ENCODE results near the gene PCSK2. TPM values are rescaled to one million over a fixed set of nuclear protein-coding genes. Genes with fewer than 3 reads are reported as not detected.

PCSK2 gene
- total RNA-seq, 4 donors from 2014 or later = 5.3 to 18.1 (median 10.9) TPM

GRCh38 chr20:17377231-17377630 is 150.4 kb downstream of the PCSK2 start:
- intact Hi-C loops (cut with DNase I; ENCODE audit: low total_unique reads) = no loop called here
- no peak for DNase-seq (ENCODE audit: low spot score in 2 of 2)
- TF ChIP-seq POLR2A (IDR thresholded peaks at IDR 0.05) (no peak), CTCF (IDR thresholded peaks at IDR 0.05) (no peak)
- H3K4me3 ChIP-seq (ENCODE audit: low read depth, poor library complexity, severe bottlenecking) = no peak overlapping the region
- WGBS, 2 donors = 69 to 77% methylated on average over 3 of the region's 3 CpGs

GRCh38 chr20:17379651-17380050 is 152.8 kb downstream of the PCSK2 start:
- no peak for DNase-seq (ENCODE audit: low spot score in 2 of 2)
- H3K4me3 ChIP-seq (ENCODE audit: low read depth, poor library complexity, severe bottlenecking) = no peak overlapping the region
- TF ChIP-seq CTCF (IDR thresholded peaks at IDR 0.05) = no peak
- no peak for TF ChIP-seq POLR2A (IDR thresholded peaks at IDR 0.05)
- 92 to 100% methylated on average over 2 of the region's 2 CpGs for WGBS, 2 donors
- intact Hi-C loops (cut with DNase I; ENCODE audit: low total_unique reads) = no loop called here

GRCh38 chr20:17380801-17381200 is 154.0 kb downstream of the PCSK2 start:
- H3K4me3 ChIP-seq (ENCODE audit: low read depth, poor library complexity, severe bottlenecking) = no peak overlapping the region
- WGBS, 2 donors = 47 to 59% methylated on average over 4 of the region's 4 CpGs
- TF ChIP-seq CTCF (IDR thresholded peaks at IDR 0.05) (no peak), POLR2A (IDR thresholded peaks at IDR 0.05) (no peak)
- DNase-seq (ENCODE audit: low spot score in 2 of 2) = no peak
- intact Hi-C loops (cut with DNase I; ENCODE audit: low total_unique reads) = no loop called here

GRCh38 chr20:17381724-17382123 is 154.9 kb downstream of the PCSK2 start:
- no peak for DNase-seq (ENCODE audit: low spot score in 2 of 2)
- WGBS, 2 donors = 74 to 79% methylated on average over 4 of the region's 4 CpGs
- intact Hi-C loops (cut with DNase I; ENCODE audit: low total_unique reads) = no loop called here
- H3K4me3 ChIP-seq (ENCODE audit: low read depth, poor library complexity, severe bottlenecking) = no peak overlapping the region
- TF ChIP-seq POLR2A (IDR thresholded peaks at IDR 0.05) = no peak

GRCh38 chr20:17385798-17386197 is 159.0 kb downstream of the PCSK2 start:
- intact Hi-C loops (cut with DNase I; ENCODE audit: low total_unique reads) = no loop called here
- H3K4me3 ChIP-seq (ENCODE audit: low read depth, poor library complexity, severe bottlenecking) = no peak overlapping the region
- no peak for TF ChIP-seq POLR2A (IDR thresholded peaks at IDR 0.05)
- TF ChIP-seq CTCF (IDR thresholded peaks at IDR 0.05) = no peak
- DNase-seq (ENCODE audit: low spot score in 2 of 2) = no peak

- DNase-seq (ENCODE audit: low spot score in 2 of 2) = no peak
- no peak for TF ChIP-seq CTCF (IDR thresholded peaks at IDR 0.05)
- 63 to 71% methylated on average over 5 of the region's 5 CpGs for whole genome bisulfite sequencing, 2 donors
- intact Hi-C loops (cut with DNase I; ENCODE audit: low total_unique reads) = no loop called here
- no peak overlapping the region for H3K4me3 ChIP-seq (ENCODE audit: low read depth, poor library complexity, severe bottlenecking)
Measured at GRCh38 chr20:17390655-17391054, 163.8 kb downstream of the PCSK2 start.

Data from lower leg skin (tissue), 4 donors.